MM.1S (cell line): Measurements from ENCODE around the gene PAPLN.

Experiments used
- CTCF ChIP-seq: fragments of 300-600 bp; sonication (generic); IDR thresholded peaks from 2 replicates; pipeline ENCODE4 v1.5.1; 2016; ENCODE audit warnings: antibody characterized with exemption, low read length, mixed read lengths
- EZH2 ChIP-seq: fragments of 300-600 bp; sonication (generic); optimal IDR thresholded peaks from 2 replicates; pipeline ENCODE3; 2017; ENCODE audit warnings: low read depth, mild to moderate bottlenecking, antibody characterized with exemption, low read length, mixed read lengths
- EZH2phosphoT487 ChIP-seq: fragments of 300-600 bp; sonication (generic); IDR thresholded peaks from 2 replicates; pipeline ENCODE4 v1.6.1; 2018; ENCODE audit warnings: antibody characterized with exemption, low read length

DNA sequence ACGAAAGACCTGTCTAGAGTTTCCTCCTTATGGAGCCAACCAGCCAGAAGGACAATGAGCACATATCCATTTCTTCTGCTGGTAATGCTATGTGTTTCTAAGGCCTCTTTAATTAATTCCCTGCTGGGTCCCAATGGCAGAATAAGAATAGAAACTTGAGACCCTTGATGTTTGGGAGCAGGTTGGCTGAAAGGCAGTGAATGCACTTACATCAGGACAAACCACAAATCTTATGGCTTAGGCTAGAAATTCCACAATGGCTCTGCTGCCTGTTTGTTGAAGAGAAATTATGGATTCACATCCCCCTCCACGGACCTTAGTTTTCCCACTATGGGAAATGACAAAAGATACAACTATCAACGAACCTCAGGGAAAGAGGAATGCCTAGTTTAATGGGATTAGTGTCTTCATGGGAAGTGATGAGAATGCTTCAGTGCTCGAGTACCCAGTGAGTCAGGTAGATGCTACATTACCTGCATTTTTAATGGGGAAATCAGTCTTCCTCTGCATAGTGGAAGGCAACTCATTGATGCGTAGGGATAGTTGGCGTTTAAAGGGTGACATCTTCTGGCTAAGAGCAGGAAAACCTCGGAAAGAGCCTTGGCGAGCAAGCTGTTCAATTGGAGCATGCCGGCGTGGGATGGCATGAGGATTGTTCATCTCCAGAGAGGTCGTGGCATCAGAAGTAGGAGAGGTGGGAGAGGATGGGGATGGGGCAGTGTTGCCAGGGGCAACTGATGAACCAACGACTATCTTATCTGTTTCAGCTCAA lies 46.5 kb downstream of the PAPLN start:
- TF ChIP-seq CTCF (no peak), EZH2phosphoT487 (no peak), EZH2 (no peak)
